Effector CD8-positive, alpha-beta T cell (primary cell): ENCODE measurements around the gene PLEKHH2.

Experiments used
- DNase-seq: peaks from one replicate; lab custom pipeline; 2025; lab: John Stamatoyannopoulos, UW

PLEKHH2 gene

DNA sequence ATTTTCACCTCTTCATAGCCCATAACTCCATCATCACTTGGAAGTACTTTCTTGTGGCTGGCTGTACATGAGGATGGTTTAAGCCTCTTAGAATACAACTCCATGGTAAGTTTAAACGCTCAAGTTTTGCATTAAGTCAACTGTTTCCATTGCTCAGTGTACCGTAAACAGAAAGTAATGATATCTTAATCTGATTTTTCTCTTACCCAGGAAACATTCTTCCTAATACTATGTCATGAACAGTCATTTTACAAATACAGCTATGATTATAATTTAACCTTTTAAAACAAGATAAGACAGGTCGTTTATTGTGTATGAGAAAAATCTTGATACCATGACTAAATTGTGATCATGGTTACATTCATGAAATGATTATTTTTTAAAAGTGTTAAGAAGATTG lies 125.2 kb downstream of the PLEKHH2 start:
- DNase-seq = no peak

DNA sequence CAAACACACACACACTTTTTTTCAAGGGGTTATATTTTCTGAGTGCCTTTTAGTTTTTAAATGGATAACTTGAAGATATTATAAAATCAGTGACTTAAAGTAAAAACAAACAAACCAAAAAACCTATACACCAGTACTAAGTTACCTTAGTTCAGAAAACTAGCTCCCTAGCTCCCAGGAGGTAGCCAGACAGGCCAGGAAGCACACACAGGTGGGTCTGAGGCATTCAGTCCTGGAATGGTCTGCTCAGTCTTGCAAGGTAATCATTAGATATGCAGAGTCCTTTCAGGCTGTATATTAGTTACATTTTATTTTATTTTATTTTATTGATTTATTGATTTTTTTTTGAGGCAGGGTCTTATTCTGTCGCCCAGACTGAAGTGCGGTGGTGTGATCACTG lies 126.0 kb downstream of the PLEKHH2 start:
- no peak for DNase-seq

DNA sequence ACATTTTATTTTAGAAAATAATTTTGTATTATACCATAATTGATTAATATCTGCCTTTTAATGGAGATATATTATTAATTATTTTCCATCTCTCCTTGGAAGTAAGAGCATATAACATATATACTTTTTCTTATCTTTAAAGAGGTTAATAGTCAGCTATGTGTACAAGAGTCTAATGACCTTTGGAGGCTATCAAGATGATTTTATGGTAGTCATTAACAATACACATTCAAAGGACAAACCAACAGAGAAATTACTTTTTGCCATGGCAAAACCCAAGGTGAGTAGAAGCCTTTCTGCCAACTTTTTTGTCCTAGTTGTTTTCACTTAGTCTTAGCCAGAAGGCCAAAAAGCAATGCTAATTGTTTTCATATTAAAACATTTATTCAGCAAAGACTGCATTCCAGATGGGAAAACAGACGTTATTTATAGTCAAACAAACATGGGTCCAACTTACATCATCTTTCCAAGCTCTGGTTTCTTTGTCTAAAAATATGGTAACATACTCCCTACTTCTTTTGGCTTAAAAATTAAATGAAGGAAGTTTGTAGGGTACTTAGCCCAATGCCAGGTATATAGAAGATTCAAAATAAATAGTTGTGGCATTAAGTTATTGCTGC lies 127.1 kb downstream of the PLEKHH2 start:
- no peak for DNase-seq

DNA sequence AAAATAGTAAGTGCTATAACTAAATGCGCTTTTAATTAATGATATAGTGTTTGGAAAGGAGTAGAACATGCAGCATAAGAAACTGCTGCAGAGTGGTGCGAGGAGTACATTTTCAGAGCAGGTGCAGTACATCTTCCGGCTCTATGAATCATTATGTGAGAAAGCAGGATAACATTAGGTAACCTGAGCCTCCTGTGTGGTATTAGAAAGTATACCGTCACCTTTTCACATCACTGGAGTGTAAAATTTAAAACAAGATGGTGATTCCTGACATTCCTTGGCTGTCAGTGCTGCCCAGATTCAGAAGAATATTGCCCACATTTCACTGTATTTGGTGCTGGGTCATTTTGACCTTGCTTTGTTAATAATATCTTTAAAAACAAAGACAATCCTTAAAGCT lies 128.9 kb downstream of the PLEKHH2 start:
- DNase-seq = no peak

DNA sequence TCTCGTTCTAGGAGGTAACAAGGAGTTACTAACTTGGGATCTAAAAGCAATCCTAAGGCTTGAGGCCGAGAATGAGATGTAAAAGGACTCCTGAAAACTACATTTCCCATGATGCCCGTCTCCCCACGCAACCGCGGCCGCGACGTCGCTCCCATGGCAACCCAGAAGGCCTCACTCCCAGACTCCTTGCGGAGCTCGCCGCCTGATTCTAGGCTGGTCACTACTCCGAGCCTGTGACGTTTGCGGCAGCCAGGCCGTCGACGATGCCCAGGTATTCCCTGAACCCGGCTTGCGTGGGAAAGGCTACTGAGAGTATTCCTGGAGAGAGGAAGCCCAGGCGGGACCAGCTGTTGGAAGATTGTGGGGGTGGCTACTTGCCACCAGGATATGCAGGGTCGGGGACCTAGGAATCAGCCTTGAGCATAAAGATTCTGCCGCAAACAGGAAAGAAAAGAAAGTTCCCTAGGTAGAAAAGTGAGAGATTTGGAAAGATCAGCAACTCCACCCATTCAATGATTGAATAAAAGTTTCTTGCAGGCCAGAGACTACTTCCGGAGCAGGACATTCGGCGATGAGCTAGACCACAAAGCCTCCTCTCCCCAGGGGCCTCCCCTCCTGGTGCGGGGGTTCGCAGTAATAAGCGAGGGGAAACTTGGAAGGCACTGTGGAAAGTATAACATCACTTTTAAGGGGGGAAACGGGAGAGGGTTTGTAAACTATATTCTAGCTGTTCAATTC lies 137.0 kb downstream of the PLEKHH2 start, which contains the start of gene DYNC2LI1:
DYNC2LI1 (plus strand) TSS at position 164 of the 738 bp plus-strand sequence; CDS start at position 264, 100 bp downstream.
- DNase-seq = peak; percentile 42

DNA sequence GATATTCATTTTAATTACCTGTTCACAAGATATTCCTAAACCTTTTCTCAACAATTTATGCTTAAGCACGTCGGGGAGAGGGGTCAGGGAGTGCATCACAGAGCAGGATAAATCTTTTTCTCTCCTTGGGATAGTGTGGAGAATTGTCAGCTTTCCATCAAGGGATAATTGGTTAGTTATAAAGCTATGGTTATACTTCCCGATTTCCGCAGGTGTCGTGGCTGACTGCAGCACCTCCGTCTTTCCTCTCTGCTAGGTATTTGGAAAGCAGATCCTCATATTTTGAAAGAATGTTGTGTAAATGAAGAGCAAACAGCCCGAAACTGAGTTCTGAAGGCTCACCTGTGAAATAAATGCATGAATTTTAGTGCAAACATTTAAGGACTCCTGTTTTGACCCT lies 137.6 kb downstream of the PLEKHH2 start:
- no peak for DNase-seq

DNA sequence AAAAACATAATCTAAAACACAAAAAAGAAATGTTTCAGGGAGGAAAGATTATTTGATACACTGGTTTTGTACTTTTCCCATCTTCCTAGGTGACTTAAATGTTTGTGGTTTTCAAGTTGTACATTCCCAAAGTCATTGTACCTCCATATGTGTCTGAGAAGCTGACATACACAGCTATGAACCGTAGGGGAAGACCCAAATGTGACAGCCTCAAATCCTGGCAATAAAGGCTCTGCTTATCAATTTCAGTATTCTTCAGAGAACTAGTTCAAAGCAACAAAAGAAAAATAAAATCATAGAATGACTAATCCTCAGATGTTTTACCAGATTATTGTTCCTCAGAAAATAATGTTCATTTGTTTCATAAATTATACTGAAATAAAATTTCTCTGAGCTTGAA lies 139.3 kb downstream of the PLEKHH2 start:
- no peak for DNase-seq

DNA sequence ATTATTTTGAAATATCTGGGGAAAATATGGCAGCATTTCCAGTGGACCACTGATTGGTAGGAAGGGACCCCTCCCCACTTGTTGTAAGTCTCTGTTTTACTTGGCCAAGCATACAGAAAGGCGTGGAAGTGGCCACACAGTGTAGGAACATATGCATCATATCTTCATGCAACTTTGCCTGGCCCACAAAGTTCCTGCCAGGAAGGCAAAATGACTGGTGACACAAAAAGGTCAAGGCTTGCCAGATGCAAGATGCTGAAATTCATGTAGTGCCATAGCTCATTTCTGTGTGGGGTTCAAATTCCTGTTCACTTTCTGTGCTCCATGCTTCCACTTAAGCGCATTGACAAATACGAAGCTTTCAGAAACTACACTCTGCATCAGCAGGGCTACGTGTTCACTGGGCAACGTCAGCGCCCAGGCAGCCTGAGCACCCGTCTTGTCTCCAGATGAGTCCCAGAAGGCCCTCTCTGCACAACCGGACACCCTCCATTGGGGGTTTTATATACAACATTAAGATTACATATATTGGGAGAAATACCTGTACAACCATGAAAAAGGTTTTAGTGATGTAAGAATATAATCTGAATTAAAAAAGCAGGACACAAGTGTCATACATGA lies 140.4 kb downstream of the PLEKHH2 start:
- no peak for DNase-seq

DNA sequence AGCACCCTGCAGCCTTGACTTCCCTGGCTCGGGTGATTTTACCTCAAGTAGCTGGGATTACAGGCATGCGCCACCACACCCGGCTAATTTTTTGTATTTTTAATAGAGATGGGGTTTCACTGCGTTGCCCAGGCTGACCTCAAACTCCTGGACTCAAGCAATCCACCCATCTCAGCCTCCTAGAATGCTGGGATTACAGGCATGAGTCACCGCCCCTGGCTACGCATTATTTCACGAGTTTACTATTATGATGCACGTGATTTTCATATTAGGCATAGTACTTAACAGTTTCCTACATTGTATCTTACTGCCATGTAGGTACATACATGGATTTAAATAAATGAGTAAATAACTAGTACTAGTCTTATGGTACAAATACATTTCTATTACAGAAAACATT lies 141.2 kb downstream of the PLEKHH2 start:
- no peak for DNase-seq

DNA sequence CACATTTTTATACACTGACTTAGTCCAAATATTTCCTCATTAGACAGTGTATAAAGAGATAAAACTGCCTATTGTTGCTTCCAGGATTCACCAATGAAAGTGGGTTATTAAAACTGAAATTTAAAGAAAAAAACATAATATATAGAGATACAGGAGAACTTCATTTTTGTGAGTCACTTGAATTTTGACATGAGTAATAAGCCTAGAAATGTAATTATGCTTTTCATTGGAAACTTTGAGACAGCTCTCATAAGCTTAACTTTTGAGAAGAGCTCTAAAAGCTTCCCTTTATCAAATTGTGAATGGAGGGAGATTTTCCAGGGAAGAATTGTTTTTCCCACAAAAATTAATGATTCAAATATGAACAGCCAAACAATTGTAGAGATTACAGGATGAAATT lies 150.8 kb downstream of the PLEKHH2 start:
- DNase-seq = no peak

DNA sequence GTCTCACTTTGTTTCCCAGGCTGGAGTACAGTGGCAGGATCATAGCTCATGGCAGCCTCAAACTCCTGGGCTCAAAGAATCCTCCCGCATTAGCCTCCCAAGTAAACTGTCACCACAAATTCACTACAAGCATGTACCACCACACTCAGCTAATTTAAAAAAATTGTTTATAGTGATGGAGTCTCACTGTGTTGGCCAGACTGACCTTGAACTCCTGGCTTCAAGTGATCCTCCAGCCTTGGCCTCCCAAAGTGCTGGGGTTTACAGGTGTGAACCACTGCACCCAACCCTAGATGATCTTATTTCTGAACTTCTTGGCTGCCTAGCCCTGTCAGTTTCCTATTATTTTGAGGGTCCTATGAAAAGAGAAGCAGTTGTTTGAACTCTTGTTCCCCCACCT lies 151.6 kb downstream of the PLEKHH2 start:
- no peak for DNase-seq

DNA sequence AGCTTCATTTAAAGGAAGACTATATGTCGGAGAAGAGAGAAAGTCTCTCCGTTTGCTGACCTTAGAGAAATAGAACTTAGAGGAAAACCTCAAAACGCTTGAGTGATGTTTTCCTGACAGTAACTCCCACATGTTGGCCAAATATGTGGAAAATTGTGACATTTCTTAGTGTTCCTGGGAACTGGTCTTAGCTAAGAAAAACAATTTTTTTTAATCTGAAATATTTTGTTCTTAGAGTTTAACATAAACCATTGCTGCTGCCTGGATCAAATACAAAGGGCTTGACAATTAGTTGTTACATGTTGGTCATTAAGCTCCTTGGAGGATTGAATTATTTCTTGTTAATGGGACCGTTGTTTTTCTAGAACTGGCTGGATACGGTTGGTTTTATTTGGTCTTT lies 153.1 kb downstream of the PLEKHH2 start:
- no peak for DNase-seq

DNA sequence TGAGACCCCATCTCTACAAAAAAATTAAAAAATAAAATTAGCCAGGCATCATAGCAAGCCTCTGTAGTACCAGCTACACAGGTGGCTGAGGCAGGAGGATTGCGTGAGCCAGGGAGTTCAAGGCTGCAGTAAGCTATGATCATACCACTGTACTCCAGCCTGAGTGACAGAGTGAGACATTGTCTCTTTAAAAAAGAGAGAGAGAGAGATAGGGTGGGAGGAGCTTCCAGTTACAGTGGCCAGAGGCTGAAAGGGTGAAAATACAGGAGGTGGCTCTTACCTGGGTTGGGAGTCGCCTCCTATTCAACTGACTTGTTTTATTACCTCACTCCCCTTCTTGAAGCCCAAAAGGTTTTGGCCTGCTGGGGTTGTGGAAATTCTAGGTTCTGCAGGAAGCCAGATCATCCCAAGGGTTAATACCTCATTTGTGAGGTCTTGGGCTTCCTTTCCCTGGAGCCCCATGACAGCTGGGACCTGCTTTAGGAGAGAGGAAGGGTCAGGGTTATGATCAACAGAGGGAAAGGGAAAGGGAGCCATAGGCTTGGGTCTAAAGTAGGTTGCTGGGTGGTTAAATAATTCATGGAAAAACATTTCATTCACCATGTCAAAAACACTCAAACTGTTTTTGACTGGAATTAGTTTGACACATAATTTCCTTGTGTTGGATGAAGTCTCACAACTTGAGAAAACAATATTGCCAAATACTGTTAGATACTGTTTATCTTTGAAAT lies 154.1 kb downstream of the PLEKHH2 start:
- no peak for DNase-seq

DNA sequence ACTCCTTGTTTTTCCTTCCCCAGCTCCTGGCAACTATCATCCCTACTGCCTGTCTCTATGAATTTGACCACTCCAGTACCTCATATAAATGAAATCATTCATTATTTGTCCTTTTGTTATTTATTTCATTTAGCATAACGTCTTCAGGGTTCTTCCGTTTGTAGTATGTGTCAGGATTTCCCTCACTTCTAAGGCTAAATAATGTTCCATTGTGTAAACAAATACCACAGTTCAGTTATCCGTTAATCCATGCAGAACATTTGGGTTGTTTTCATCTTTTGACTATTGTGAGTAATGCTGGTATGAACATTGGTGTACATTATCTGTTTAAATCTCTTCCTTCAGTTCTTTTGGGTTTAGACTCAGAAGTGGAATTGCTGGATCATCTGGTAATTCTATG lies 155.6 kb downstream of the PLEKHH2 start:
- DNase-seq = no peak

DNA sequence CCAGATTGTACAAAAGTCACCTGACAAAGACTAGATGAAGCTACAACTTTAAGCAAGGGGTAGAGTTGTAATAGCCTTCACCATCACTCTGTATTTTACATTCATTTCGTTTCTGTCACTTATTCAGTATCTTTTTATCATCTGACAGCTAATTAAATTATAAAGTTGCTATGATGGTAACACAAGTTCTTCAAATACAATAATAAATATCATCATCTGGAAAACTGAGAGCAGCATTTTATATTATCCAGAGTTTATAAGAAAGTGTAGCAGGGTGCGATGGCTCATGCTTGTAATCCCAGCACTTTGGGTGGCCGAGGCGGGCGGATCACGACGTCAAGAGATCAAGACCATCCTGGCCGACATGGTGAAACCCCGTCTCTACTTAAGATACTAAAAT lies 157.9 kb downstream of the PLEKHH2 start:
- DNase-seq = no peak

DNA sequence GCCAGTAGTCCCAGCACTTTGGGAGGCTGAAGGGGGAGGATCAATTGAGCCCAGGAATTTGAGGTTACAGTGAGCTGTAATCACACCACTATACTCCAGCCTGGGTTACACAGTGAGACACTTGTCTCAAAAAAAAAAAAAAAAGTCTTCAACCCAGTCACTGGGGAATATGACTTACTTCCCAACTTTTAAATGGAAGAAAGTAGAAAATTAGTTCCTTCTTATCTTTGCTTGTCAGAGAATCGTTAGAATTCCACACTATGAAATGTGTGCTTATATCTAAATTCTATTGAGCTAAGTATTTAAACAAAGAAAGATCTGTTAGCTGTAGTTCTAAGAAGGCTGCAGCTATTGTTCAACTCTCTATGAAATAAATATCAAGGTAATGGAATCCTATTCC lies 159.1 kb downstream of the PLEKHH2 start:
- DNase-seq = no peak

DNA sequence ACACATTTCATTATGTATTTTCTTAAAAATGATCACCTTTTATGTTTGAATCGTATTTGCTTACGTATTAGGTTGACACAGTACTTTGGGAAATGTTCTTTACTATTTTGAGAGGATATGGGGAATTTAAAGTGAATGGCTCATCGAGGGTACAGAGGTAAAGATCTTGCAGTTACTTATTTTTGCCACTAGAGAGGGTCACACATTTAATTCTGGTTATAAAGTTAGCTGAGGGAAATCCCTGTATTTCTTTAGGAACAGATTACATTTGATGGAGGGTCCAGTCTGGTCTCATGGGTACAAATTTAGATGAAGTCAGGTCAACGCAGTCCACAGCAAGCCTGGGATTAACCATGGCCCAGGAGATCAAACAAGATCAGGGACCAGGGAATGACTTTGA lies 161.2 kb downstream of the PLEKHH2 start:
- DNase-seq = no peak

DNA sequence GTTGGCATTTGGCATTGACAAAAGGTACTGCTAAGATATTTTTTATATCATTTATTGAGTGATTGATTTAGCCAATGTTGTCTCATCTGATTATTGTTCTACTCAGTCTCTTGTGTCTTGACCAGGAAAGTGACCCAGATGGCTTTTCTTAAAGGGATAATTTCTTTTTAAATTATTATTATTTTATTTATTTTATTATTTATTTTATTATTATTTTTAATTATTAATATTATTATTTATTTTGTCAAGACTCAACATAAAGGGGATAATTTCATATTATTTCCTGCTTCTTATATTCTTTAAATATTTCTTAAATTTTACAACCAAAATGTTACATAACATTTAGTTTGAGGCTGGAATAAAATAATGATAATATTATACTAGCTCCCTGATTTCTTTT lies 163.8 kb downstream of the PLEKHH2 start:
- no peak for DNase-seq

DNA sequence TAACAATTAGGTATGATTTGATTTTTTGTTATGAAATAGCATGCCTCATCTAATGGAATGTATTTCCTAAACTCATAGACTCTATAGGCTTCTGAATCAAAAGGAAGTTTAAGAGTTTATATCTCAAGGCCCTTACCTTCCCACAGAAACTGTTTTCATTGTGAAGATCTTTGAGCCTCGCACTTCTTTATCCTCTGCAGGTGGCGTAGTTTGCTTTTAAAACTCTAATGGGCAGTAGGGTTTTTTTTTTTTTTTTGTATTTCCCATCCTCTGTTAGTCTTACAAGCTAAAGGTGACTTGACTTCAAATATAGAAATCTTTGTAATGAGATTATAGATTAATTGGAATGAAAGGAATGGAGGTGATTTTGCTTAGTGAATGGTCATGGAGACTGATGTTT lies 165.1 kb downstream of the PLEKHH2 start:
- DNase-seq = no peak

DNA sequence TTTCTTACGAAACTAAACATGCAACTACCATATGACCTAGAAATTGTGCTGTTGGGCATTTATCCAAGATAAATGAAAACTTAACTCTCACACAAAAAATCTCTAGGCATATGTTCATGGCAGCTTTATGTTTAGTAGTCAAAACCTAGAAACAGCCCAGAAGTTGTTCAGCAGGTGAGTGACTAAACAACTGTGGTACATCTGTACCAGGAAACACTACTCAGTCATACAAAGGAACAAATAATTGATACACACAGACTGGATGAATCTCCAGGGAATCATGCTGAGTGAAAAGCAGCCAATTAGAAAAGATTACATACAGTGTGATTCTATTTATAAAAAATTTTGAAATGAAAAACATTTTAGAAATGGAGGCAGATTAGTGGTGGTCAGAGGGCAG lies 166.1 kb downstream of the PLEKHH2 start:
- DNase-seq = no peak

DNA sequence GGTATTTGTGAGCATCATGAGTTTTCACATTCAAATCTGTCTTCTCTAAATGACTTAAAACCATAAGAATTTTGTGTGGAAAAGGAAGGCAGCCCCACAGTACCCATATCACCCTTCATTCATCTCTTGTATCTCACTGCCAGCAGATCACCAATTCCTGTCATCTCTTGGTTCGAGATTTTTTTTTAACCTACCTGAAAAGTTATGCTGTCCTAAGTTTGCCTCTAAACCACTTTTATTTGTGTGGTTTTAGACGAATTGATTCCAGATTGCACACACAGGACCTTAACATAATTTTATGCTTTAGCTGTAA lies 169.6 kb downstream of the PLEKHH2 start:
- DNase-seq = no peak

DNA sequence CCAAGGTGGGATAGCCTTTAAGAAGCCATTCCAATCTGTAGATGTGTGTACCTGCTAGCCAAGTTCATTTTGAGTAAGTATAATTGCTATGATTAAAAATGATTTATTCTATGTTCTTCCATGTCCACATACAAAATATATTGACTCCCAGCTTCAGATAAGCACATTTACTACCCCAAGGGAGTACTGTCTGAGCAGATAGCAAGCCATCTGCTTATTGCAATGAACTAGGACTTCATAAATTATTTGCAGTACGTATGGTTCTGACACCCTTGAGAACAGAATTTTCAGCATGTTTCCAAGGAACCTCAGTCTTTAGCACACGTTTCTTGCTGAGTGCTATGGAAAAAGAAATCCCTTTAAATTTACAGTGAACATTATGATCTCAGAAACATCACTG lies 173.4 kb downstream of the PLEKHH2 start:
- no peak for DNase-seq

DNA sequence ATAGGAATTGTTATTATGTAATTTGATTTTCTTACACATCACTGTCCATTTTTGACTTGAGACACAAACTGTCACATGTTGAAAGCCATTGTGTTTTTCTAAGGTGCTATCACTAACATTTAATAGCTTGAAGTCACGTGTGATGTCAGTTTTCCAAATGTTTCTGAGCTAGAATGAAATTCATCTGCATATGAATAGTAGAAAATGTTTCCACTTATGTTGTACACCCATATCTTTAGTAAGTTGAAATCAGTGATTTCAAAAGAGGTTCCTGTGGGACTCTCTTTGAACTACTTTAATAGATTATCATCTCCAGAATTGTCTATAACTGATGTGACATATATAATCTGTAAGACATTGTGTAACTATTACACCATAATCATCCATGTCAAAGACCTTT lies 173.8 kb downstream of the PLEKHH2 start:
- DNase-seq = no peak
